Stimulated activated naive CD4-positive, alpha-beta T cell treated with Interleukin-2 at 50 U/mL for 16 hours (primary cell): Measurements from ENCODE around the gene NXPH4.

Experiments used
- DNase-seq: peaks from one replicate; lab custom pipeline; 2025; lab: John Stamatoyannopoulos, UW

Gene NXPH4

DNA sequence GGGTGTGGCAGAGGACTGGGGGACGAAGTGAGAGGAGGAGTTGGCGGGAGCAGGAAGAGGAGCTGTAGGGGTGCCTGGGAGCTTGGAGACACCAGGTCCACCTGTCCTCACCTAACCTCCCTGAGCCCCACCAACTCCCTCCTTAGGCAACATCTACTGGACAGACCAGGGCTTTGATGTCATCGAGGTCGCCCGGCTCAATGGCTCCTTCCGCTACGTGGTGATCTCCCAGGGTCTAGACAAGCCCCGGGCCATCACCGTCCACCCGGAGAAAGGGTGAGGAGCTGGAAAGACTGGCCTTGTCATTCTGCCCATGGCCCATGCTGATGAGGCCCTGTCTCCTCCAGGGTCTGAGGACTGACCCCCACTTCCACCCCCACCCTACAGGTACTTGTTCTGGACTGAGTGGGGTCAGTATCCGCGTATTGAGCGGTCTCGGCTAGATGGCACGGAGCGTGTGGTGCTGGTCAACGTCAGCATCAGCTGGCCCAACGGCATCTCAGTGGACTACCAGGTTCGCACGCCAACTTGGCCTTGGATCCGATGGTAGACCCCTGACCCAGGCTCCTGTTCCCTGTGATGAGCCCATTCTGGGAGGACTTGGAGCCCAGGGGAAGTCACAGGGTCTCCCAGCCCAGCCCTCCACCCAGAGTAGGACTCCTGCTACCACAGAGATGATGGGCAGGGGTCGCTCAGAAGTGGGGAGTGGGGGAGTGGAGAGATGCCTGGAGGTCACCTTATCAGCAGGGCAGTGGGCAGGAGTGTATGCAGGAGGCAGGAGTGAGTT is 32.5 kb upstream of the NXPH4 start:
- no peak for DNase-seq

- DNase-seq, result no peak
Measured at GRCh38 chr12:57185403-57185802, 31.2 kb upstream of the NXPH4 start.

DNA sequence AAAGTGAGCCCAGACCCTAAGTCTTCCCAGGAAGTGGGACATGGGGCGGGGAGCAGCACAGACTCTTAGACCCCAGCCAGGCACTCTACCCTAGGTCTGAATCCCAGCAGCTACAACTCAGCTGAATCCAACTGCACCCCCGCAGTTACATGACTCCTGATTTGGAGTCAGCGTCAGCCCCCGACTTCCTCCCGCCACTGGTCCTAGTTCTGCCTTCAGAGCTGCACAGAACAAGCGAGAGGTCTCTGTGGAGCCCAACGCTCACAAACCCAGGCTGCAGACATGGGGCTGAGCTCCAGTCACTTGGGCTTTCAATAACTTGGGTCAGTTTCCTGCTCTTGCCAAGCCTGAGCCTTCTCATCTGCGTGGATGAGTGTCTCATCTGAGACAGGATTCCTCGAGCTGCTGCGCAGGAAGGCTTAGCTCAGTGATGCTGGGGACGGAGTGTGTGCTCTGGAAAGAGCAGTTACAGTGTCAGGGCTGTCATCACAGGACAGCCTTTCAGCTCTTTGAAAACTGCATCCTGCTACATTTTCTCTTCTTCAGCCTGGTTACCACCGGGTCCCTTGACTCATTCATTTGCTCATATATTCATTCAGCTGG is 30.6 kb upstream of the NXPH4 start:
- no peak for DNase-seq

GRCh38 chr12:57187222-57188089 is 29.1 kb upstream of the NXPH4 start:
- DNase-seq, result no peak

GRCh38 chr12:57188090-57188425 is 28.5 kb upstream of the NXPH4 start:
- no peak for DNase-seq

GRCh38 chr12:57190037-57190436 is 26.6 kb upstream of the NXPH4 start:
- no peak for DNase-seq

DNA sequence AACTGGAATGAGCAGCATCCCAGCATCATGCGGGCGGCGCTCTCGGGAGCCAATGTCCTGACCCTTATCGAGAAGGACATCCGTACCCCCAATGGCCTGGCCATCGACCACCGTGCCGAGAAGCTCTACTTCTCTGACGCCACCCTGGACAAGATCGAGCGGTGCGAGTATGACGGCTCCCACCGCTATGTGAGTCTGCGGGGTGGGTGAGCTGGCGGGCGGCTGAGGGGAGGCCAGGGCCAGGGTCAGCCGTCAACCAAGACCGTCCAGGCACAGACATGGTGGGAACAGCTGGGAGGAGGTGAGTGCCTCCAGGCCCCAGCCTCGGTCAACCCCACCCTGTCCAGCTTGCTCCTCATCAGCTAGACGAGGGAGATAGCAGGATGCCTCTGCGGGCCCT is 25.8 kb upstream of the NXPH4 start:
- no peak for DNase-seq

DNA sequence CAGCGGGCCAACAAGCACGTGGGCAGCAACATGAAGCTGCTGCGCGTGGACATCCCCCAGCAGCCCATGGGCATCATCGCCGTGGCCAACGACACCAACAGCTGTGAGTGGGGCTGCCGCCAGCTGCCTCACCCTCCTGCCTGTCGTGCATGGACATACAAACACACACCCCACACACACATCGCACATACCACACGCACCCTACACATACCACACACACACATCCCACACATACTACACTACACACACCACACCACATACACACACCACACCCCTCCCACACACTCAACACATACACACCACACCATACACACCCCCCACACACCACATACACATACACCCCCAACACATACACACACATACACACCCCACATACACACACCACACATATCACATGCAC is 25.2 kb upstream of the NXPH4 start:
- DNase-seq, result no peak

DNA sequence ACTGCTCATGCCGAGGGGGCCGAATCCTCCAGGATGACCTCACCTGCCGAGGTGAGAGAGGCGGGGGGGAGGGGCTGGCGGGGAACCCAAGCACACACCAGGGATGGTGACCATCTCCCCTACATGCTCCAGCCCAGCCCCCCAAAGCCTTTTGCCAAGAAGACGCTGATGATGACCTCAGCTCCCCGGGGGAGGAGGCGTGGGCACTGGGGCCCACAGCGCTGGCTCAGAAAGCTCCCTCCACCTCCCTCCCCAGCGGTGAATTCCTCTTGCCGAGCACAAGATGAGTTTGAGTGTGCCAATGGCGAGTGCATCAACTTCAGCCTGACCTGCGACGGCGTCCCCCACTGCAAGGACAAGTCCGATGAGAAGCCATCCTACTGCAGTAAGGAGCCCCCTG is 23.7 kb upstream of the NXPH4 start:
- no peak for DNase-seq

- DNase-seq, result no peak
Measured at GRCh38 chr12:57193706-57194245, 22.8 kb upstream of the NXPH4 start.

GRCh38 chr12:57194253-57194652 is 22.3 kb upstream of the NXPH4 start:
- DNase-seq, result no peak

- DNase-seq, result no peak
Measured at GRCh38 chr12:57195186-57195585, 21.4 kb upstream of the NXPH4 start.

GRCh38 chr12:57195611-57196371 is 20.8 kb upstream of the NXPH4 start:
- no peak for DNase-seq

GRCh38 chr12:57196439-57196838 is 20.2 kb upstream of the NXPH4 start:
- no peak for DNase-seq

DNA sequence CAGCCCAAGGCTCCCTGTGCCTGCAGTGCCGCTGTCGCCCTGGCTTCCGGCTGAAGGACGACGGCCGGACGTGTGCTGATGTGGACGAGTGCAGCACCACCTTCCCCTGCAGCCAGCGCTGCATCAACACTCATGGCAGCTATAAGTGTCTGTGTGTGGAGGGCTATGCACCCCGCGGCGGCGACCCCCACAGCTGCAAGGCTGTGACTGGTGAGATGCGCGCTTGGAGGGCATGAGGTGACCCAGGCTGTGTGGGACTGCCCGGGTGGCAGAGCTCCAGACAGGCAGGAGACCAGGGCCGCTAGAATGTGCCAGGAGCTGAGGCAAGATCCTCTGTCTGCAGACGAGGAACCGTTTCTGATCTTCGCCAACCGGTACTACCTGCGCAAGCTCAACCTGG is 19.6 kb upstream of the NXPH4 start:
- no peak for DNase-seq

DNA sequence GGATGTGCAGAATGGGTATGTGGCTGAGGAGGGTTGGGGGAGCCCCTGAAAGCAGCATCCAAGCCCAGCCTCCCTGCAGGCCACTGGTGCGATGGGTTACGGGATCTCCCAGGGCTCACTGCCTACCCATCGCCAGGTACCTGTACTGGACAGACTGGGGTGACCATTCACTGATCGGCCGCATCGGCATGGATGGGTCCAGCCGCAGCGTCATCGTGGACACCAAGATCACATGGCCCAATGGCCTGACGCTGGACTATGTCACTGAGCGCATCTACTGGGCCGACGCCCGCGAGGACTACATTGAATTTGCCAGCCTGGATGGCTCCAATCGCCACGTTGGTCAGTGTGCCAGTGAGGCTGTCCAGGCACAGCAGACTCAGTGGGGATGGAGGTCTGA is 18.3 kb upstream of the NXPH4 start:
- no peak for DNase-seq

GRCh38 chr12:57199191-57199590 is 17.4 kb upstream of the NXPH4 start:
- DNase-seq, result no peak

GRCh38 chr12:57200497-57200896 is 16.1 kb upstream of the NXPH4 start:
- DNase-seq, result no peak

- no peak for DNase-seq
Measured at GRCh38 chr12:57201219-57201618, 15.4 kb upstream of the NXPH4 start.

DNA sequence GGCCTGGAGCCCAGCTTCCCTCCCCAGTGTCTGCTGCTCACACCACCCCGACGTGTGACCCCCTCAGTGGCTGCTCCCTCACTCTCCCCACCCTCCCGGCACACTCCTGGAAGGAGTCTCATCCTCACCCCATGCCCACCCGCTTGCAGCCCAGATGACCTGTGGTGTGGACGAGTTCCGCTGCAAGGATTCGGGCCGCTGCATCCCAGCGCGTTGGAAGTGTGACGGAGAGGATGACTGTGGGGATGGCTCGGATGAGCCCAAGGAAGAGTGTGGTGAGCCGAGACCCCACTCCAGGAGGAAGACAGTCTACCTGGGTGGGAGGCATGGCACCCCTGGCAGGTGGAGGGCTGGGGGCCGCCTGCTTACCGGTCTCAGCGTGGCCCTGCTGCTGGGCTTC is 15.0 kb upstream of the NXPH4 start:
- no peak for DNase-seq

- DNase-seq, result no peak
Measured at GRCh38 chr12:57202321-57202720, 14.3 kb upstream of the NXPH4 start.

- DNase-seq, result no peak
Measured at GRCh38 chr12:57203201-57203600, 13.4 kb upstream of the NXPH4 start.
